H1 (cell line): ENCODE results near the gene HK1. TPM values are rescaled to one million over a fixed set of nuclear protein-coding genes. Genes with fewer than 3 reads are reported as not detected.

Experiments used
- CBX8 ChIP-seq: fragments of 300-800, 300-1000 bp; sonication (generic); IDR thresholded peaks from 2 replicates; pipeline ENCODE4 v1.7.1; 2016; ENCODE audit warnings: low read depth, low read length, borderline replicate concordance
- CHD1 ChIP-seq: IDR thresholded peaks from 2 replicates; pipeline ENCODE4 v1.6.1; 2012; ENCODE audit warnings: low read depth, low read length, improper control_type of control experiment
- CTBP2 ChIP-seq: IDR thresholded peaks from 2 replicates; pipeline ENCODE4 v1.7.0; 2011; ENCODE audit warnings: borderline replicate concordance, mild to moderate bottlenecking, moderate library complexity, mixed read lengths, low read length; ENCODE audit not compliant: insufficient read depth, insufficient read length
- CTCF ChIP-seq, 3 experiments: IDR thresholded peaks; 1 replicate in 2 of 3; 2 replicates in 1 of 3; pipeline versions ENCODE4 v1.5.1 to v1.6.1; 2011; ENCODE audit warnings: low read length in 3 of 3, mild to moderate bottlenecking in 3 of 3, inconsistent platforms in 2 of 3, low read depth in 1 of 3, moderate library complexity in 1 of 3; ENCODE audit not compliant: insufficient read depth in 1 of 3; ENCODE audit errors: control extremely low read depth in 1 of 3
- EGR1 ChIP-seq: IDR thresholded peaks from 2 replicates; pipeline ENCODE4 v1.6.1; 2011; ENCODE audit warnings: low read depth, low read length, borderline replicate concordance
- EP300 ChIP-seq, 2 experiments: IDR thresholded peaks; 1 replicate in 1 of 2; 2 replicates in 1 of 2; pipeline ENCODE4 v1.6.1; 2011 to 2012; ENCODE audit warnings: low read depth in 2 of 2, low read length in 2 of 2, mild to moderate bottlenecking in 2 of 2, borderline replicate concordance in 1 of 2, inconsistent platforms in 1 of 2, moderate library complexity in 1 of 2
- GABPA ChIP-seq: IDR thresholded peaks from 2 replicates; pipeline ENCODE4 v1.6.1; 2011; ENCODE audit warnings: mild to moderate bottlenecking, low read length, moderate library complexity, borderline replicate concordance; ENCODE audit not compliant: insufficient read depth
- HDAC6 ChIP-seq: IDR thresholded peaks from one replicate; pipeline ENCODE4 v1.7.1; 2012; ENCODE audit warnings: low read depth, mild to moderate bottlenecking, inconsistent platforms, low read length, moderate library complexity
- MAFK ChIP-seq: IDR thresholded peaks from 2 replicates; pipeline ENCODE4 v1.6.1; 2012; ENCODE audit warnings: low read depth, mild to moderate bottlenecking, improper control_type of control experiment, low read length
- POLR2A ChIP-seq, 2 experiments: IDR thresholded peaks; 1 replicate in 1 of 2; 2 replicates in 1 of 2; pipeline ENCODE4 v1.6.1; 2011; ENCODE audit warnings: low read depth in 2 of 2, low read length in 2 of 2, mild to moderate bottlenecking in 2 of 2; ENCODE audit errors: control extremely low read depth in 1 of 2
- POLR2AphosphoS5 ChIP-seq: IDR thresholded peaks from 2 replicates; pipeline ENCODE4 v1.6.1; 2011; ENCODE audit warnings: low read depth, low read length
- RFX5 ChIP-seq: IDR thresholded peaks from 2 replicates; pipeline ENCODE4 v1.6.1; 2011; ENCODE audit warnings: low read depth, low read length, improper control_type of control experiment, borderline replicate concordance
- SAP30 ChIP-seq: fragments of 300-600 bp; sonication (generic); IDR thresholded peaks from 2 replicates; pipeline ENCODE4 v1.7.1; 2012; ENCODE audit warnings: low read length, moderate library complexity, mild to moderate bottlenecking, inconsistent platforms; ENCODE audit not compliant: insufficient read depth, insufficient replicate concordance
- SIRT6 ChIP-seq: IDR thresholded peaks from one replicate; pipeline ENCODE4 v1.7.1; 2012; ENCODE audit warnings: low read length, inconsistent platforms
- SP1 ChIP-seq: IDR thresholded peaks from 2 replicates; pipeline ENCODE4 v1.6.1; 2011; ENCODE audit warnings: low read depth, low read length
- SP2 ChIP-seq: IDR thresholded peaks from 2 replicates; pipeline ENCODE4 v1.6.1; 2012; ENCODE audit warnings: mild to moderate bottlenecking, low read length, inconsistent platforms
- SRF ChIP-seq: IDR thresholded peaks from 2 replicates; pipeline ENCODE4 v1.6.1; 2011; ENCODE audit warnings: mild to moderate bottlenecking, low read depth, low read length, moderate library complexity
- SUZ12 ChIP-seq: fragments of 200-600 bp; sonication (generic); IDR thresholded peaks from 2 replicates; pipeline ENCODE4 v1.6.1; 2012; ENCODE audit warnings: mild to moderate bottlenecking, inconsistent platforms, low read length, moderate library complexity, mixed read lengths
- TAF1 ChIP-seq: IDR thresholded peaks from 2 replicates; pipeline ENCODE4 v1.6.1; 2011; ENCODE audit warnings: mild to moderate bottlenecking, low read depth, low read length
- YY1 ChIP-seq: IDR thresholded peaks from 2 replicates; pipeline ENCODE4 v1.6.1; 2011; ENCODE audit warnings: low read depth, mild to moderate bottlenecking, low read length
- polyA plus RNA-seq, 7 experiments: library from polyadenylated mRNA; depleted of rRNA in 3 of 7; stranded (reverse) in 5 of 7; unstranded in 2 of 7; fragments of >200 nt in 5 of 7; fragments of 200-250 nt in 2 of 7; gene quantifications; 1 replicate in 5 of 7; 2 replicates in 1 of 7; 4 replicates in 1 of 7; pipeline versions ENCODE4 v1.2.1 to v1.2.3, GENCODE V29; 2011 to 2013; ENCODE audit warnings: missing spikeins in 2 of 7, mixed read lengths in 2 of 7
- total RNA-seq: library from RNA; stranded (reverse); fragmentation: NEBNext Ultra II Directional; extraction: Animal tissue kit (Norgen Biotek cat#: 25700); gene quantifications from 2 replicates; pipeline ENCODE4 v1.2.1, GENCODE V29; 2021
- TF ChIP-seq, protein P1 (sequence below): IDR thresholded peaks from 2 replicates; pipeline ENCODE4 v1.6.1; 2012; ENCODE audit warnings: inconsistent platforms
- TF ChIP-seq, protein P2 (sequence below): IDR thresholded peaks from 2 replicates; pipeline ENCODE4 v1.6.1; 2011; ENCODE audit warnings: low read length, improper control_type of control experiment

Gene HK1
- total and polyA plus RNA-seq, 2 of the 8 experiments (the other 6 are each of a cell fraction or from before 2014, with no cell fraction given), result 55.8 to 247 TPM

GRCh38 chr10:69392481-69393000, 114.2 kb downstream of the HK1 start (continued):
- TF ChIP-seq SRF, result no peak
- no peak for TF ChIP-seq SP1
- TF ChIP-seq MAFK, result no peak
- no peak for TF ChIP-seq SIRT6
- TF ChIP-seq TAF1, result no peak
- TF ChIP-seq SAP30, result no peak
- no peak for TF ChIP-seq HDAC6
- no peak for TF ChIP-seq GABPA
- TF ChIP-seq YY1, result peak; percentile 63; the same call in 1 of the 2 replicates
- no peak for TF ChIP-seq RFX5
- no peak for TF ChIP-seq SP2
- no peak for TF ChIP-seq EP300 (IDR thresholded peaks at IDR 0.05; ENCODE audit: borderline replicate concordance in 1 of 2, low read depth in 2 of 2, low read length in 2 of 2)
- no peak; a peak in 2 of 3 replicates for TF ChIP-seq POLR2A (IDR thresholded peaks at IDR 0.05; ENCODE audit: control extremely low read depth in 1 of 2, low read depth in 2 of 2, low read length in 2 of 2)
- TF ChIP-seq, protein P1, sequence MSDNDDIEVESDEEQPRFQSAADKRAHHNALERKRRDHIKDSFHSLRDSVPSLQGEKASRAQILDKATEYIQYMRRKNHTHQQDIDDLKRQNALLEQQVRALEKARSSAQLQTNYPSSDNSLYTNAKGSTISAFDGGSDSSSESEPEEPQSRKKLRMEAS, result peak; percentile 48
- TF ChIP-seq EGR1, result no peak
- no peak for TF ChIP-seq CBX8
- TF ChIP-seq POLR2AphosphoS5, result peak; percentile 72
- no peak for TF ChIP-seq SUZ12
- TF ChIP-seq CHD1, result no peak
- TF ChIP-seq, protein P2, sequence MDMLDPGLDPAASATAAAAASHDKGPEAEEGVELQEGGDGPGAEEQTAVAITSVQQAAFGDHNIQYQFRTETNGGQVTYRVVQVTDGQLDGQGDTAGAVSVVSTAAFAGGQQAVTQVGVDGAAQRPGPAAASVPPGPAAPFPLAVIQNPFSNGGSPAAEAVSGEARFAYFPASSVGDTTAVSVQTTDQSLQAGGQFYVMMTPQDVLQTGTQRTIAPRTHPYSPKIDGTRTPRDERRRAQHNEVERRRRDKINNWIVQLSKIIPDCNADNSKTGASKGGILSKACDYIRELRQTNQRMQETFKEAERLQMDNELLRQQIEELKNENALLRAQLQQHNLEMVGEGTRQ, result peak; percentile 4; the same call in 1 of the 2 replicates
- TF ChIP-seq CTBP2, result no peak
- TF ChIP-seq CTCF (IDR thresholded peaks at IDR 0.05; ENCODE audit: control extremely low read depth in 1 of 3, insufficient read depth in 1 of 3, low read depth in 1 of 3, low read length in 3 of 3), result peak; percentile 89 to 99 (median 99)
